NCI-H524 treated with DMSO at 0.1 percent for 48 hours (cell line): Measurements from ENCODE around the gene BRD7.

Experiments
- DNase-seq: peaks from one replicate; lab custom pipeline; 2025; lab: John Stamatoyannopoulos, UW

The BRD7 gene

DNA sequence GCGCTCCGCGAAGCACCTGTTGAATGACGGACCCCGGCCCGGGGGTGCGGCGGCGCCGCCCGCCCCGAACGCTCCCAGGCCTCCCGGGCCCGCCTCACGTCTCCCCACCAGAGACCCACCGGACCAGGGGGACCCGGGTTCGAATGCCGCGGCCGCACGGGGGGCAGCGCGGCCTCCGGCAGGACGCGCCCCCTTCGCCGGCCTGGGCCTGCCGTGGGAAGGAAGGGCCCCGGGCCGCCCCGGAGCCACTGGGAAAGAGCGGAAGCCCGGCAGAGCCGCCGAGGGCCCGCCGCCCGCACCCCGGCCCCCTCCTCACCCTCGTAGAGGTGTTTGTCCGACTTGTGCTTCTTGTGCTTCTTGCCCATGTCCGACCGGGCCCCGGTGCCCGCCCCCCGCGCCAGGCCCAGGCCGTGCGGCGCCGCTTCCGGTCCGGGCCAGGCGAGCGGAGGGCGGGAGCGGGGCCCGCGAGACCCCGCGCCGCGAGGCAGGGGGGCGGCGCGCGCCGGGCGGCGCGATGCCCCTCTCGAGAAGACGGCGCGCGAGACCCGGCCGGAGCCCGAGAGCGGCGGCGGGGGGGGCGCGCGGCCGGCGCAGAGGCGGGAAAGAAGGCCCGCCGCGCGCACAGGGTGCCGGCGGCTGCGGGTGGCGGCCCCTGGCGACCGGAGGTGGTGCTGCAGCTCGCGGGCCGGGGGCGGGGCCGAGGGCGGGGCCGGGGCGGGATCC is at the start of gene BRD7:
Gene BRD7 (minus strand): TSS at position 579 of the 723 bp plus-strand sequence. CDS start 214 bp downstream, at position 365.
- no peak for DNase-seq

- DNase-seq, result no peak
These were observed 47.6 kb upstream of the BRD7 start for GRCh38 chr16:50416388-50416787.

DNA sequence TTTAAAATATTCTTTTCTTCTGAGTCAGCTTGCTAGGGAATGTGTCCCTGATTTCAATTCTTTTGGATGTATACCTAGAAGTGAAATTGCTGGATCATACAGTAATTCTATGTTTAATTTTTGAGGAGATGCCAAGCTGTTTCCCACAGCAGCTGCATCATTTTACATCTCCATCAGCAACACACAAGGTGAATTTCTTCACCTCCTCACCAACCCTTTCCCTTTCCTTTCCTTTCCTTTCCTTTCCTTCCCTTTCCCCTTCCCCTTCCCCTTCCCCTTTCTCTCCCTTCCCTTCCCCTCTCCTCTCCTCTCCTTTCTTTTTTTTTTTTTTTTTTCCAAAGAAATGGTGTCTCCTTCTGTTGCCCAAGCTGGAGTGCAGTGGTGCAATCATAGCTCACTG is 45.4 kb upstream of the BRD7 start:
- no peak for DNase-seq

DNA sequence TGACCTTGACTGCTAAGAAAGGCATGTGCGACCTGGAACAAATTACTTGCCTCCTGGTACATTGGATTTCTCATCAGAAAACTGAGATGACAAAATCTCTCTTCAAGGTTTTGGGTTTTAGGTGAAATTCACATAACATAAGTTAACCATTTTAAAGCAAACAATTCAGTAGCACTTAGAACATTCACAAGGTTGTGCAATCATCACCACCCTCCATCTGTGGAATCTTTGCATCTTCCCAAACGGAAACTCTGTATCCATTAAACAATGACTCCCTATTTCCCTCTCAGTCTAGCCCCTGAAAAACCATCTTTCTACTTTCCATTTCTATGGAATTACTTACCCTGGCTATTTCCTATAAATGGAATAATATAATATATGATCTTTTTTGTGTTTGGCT is 42.2 kb upstream of the BRD7 start:
- DNase-seq, result no peak

GRCh38 chr16:50408001-50408561 is 39.3 kb upstream of the BRD7 start:
- DNase-seq, result no peak

DNA sequence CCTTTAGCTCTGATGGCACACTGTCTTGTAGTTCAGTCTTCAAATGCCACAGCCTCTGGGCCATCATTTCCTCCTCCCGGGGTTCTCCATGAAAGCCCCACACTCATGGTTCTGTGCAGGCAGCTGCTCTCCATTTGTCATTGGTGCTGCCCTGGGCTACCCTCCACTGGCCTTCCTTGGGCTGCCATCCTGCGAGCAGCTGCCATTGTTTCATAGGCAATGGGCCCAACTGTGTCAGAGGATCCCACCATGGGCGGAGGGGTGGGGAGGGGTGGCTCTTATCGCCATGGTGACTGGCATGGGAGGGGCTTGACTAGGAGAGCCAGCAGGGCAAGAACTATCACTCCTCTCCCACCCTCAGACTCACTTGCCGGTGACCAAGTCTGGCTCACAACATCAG is 38.6 kb upstream of the BRD7 start:
- no peak for DNase-seq

DNA sequence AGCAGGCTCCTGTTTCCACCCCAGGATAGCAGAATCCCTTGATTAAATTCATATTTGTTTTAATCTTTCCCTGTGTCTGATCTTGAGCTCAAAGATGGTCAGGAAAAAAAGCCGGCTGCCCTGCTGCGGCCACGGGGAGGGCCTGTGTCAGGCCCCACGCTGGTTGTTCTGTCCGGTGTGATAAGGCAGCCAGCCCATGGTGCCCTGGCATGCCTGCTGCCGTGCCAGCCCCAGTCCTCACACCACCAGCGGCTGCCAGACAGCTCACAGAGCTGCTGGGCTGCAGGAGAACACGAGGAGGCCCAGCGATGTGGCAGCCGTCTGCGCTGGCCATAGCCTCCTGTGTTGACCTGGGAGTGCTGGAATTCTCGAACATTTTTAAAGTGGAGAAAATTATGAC is 34.7 kb upstream of the BRD7 start:
- DNase-seq, result no peak

GRCh38 chr16:50402298-50402895 is 33.6 kb upstream of the BRD7 start:
- no peak for DNase-seq

- DNase-seq, result no peak
These were observed 32.6 kb upstream of the BRD7 start for GRCh38 chr16:50401355-50401754.

GRCh38 chr16:50400967-50401348 is 32.2 kb upstream of the BRD7 start:
- no peak for DNase-seq

DNA sequence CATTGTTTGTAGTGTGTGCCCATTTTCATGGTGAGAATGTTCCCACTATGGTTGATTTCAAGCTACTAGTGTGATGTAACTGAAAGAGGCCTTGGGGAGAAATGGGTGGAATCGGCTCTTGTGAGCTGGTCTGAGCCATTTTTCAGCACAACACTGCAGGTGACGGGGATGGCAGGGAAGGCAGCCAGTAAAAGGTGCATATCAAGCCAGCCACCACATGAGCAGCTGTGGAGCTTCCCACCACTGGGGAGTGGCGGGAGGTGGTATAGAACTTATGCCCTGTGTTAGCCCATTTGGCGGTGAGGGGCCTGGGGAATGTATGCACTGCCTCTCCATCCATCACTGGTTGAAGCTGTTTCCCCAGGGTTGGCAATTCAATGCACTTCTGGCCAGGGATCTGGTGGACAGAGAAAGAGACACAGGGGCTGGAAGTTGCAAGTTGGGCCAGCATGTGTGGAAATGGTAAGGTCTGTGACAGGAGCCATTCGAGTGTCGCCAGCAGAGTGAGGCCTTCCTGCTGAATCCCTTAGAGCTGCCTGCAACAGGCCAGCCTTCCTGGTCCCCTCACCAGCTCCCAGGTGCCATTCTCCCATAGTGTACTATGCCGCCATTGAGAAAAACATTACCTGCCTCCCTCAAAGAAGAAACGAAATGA is 31.7 kb upstream of the BRD7 start:
- DNase-seq, result no peak

GRCh38 chr16:50399411-50399810 is 30.6 kb upstream of the BRD7 start:
- DNase-seq, result no peak

GRCh38 chr16:50398336-50398735 is 29.5 kb upstream of the BRD7 start:
- DNase-seq, result no peak

GRCh38 chr16:50396761-50397535 is 28.2 kb upstream of the BRD7 start:
- no peak for DNase-seq

GRCh38 chr16:50395763-50396710 is 27.2 kb upstream of the BRD7 start:
- DNase-seq, result no peak

- DNase-seq, result no peak
These were observed 25.3 kb upstream of the BRD7 start for GRCh38 chr16:50393858-50394802.

- no peak for DNase-seq
These were observed 24.6 kb upstream of the BRD7 start for GRCh38 chr16:50393416-50393815.

DNA sequence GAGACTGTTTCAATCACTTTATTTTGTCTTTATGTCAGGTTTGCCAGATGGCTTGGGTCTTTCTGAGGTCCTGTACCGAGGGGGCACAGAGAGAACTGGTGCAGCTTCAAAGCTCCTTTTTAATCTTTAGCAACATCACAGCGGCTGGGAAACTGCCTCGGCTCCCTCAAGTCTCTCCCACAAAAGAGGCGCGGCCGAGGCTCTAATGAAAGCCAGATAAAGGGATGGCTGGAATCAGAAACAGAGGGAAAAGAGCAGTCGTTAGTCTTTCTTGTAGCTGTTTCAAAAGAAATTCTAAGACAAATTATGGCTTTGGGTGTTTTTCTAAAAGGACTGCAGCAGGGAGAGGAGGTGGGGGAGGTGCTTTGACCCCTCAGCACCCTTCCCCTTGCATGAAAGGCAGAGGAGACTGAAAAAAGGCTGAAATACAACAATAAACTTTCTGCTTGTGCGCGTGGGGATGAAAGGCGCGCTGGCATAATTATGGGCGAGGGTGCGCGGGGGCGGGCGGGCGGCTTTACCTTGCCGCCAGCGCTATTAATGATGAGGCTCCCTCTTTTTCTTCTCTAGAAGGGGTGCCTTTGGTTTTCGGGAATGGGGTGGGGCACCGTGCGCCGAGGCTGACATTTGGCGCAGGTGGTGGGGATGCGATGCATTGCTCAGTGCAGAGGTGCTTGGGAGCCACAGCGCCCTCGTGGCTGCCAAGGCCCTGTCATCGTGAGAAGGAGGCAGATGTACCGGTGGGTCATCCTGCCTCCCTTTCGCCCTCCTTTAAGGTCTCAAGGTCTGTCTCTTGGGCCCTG is 22.3 kb upstream of the BRD7 start:
- no peak for DNase-seq

GRCh38 chr16:50390371-50390771 is 21.6 kb upstream of the BRD7 start:
- no peak for DNase-seq
